ENCODE measurements around the gene CDCA3.
"Not testable (repeated sequence)": the region's sequence is repeated elsewhere in the genome, so short reads cannot be mapped to it uniquely, and the experiment has no call there.

The CDCA3 gene

GRCh38 chr12:6868211-6869048 is 17.3 kb upstream of the CDCA3 start:
- peak overlapping the region; percentile 92 for H3K27ac ChIP-seq (replicated peaks)
- no peaks in the 10 kb centered on the region for H3K27me3 ChIP-seq (ENCODE audit: insufficient read depth, poor library complexity, severe bottlenecking)
- DNase-seq (ENCODE audit: low read depth in 1 of 2, low spot score in 1 of 2), result no peak
- H3K4me3 ChIP-seq (replicated peaks; ENCODE audit: insufficient read depth, low read length), result peak overlapping the region; percentile 93
- no peak for TF ChIP-seq GABPA (IDR thresholded peaks at IDR 0.05; ENCODE audit: low read depth)
- 0 out of 2 replicates have a peak, but pooled peaks have one; percentile 1 for TF ChIP-seq POLR2AphosphoS5 (IDR thresholded peaks at IDR 0.05; ENCODE audit: low read depth)

DNA sequence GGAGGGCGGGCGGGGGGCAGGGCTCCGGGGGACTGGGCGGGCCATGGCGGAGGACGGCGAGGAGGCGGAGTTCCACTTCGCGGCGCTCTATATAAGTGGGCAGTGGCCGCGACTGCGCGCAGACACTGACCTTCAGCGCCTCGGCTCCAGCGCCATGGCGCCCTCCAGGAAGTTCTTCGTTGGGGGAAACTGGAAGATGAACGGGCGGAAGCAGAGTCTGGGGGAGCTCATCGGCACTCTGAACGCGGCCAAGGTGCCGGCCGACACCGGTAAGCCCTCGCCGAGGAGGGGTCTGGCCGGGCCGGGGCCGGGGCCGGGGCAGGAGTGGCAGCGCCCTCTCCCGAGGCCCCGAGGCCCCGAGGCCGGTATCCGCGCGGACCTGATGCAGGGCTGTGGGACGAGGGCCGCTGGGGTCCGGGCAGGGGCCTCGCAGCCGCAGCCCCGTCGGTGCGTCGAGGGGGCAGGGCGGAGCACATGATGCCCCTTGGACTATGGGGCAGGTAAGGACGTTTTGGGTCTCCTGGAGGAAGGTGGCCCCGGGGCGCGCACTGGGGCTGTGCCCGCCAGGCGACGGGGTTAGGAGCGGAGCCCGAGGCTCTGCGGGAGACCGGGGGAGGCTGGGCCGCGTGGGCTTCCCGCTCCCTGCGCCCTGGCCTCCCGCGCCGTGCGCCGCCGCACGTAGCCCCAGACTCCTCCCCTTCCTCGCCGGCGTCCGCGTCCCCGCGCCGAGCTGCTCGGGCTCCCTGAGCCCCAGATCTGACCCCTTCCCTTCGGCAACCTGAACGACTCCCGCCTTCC is 16.5 kb upstream of the CDCA3 start, which contains the start of gene TPI1:
TSS of gene TPI1 (plus strand) at position 119 of the 798 bp plus-strand sequence. CDS start at position 155, 36 bp downstream.
- TF ChIP-seq REST (IDR thresholded peaks at IDR 0.05; ENCODE audit: insufficient replicate concordance, low read depth), result peak; percentile 77
- 0 out of 2 replicates have a peak, but pooled peaks have one; percentile 0 for TF ChIP-seq SPI1 (IDR thresholded peaks at IDR 0.05; ENCODE audit: borderline replicate concordance, low read depth)
- TF ChIP-seq, protein P1, sequence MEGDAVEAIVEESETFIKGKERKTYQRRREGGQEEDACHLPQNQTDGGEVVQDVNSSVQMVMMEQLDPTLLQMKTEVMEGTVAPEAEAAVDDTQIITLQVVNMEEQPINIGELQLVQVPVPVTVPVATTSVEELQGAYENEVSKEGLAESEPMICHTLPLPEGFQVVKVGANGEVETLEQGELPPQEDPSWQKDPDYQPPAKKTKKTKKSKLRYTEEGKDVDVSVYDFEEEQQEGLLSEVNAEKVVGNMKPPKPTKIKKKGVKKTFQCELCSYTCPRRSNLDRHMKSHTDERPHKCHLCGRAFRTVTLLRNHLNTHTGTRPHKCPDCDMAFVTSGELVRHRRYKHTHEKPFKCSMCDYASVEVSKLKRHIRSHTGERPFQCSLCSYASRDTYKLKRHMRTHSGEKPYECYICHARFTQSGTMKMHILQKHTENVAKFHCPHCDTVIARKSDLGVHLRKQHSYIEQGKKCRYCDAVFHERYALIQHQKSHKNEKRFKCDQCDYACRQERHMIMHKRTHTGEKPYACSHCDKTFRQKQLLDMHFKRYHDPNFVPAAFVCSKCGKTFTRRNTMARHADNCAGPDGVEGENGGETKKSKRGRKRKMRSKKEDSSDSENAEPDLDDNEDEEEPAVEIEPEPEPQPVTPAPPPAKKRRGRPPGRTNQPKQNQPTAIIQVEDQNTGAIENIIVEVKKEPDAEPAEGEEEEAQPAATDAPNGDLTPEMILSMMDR (IDR thresholded peaks at IDR 0.05; ENCODE audit: insufficient read depth, low read length), result no peak
- peak; percentile 97 for TF ChIP-seq POLR2AphosphoS5 (IDR thresholded peaks at IDR 0.05; ENCODE audit: low read depth)
- no peak for TF ChIP-seq GABPA (IDR thresholded peaks at IDR 0.05; ENCODE audit: low read depth)
- H3K4me3 ChIP-seq (replicated peaks; ENCODE audit: insufficient read depth, low read length), result peak within 1 kb of the TSS; percentile 93
- H3K27ac ChIP-seq (replicated peaks), result peak within 1 kb of the TSS; percentile 92
- DNase-seq (ENCODE audit: low read depth in 1 of 2, low spot score in 1 of 2), result peak; percentile 79 to 82
- H3K27me3 ChIP-seq (ENCODE audit: insufficient read depth, poor library complexity, severe bottlenecking), result no peaks in the 10 kb centered on the region

GRCh38 chr12:6866920-6867412 is 15.9 kb upstream of the CDCA3 start:
- no peaks in the 10 kb centered on the region for H3K27me3 ChIP-seq (ENCODE audit: insufficient read depth, poor library complexity, severe bottlenecking)
- no peak for DNase-seq (ENCODE audit: low read depth in 1 of 2, low spot score in 1 of 2)
- peak overlapping the region; percentile 92 for H3K27ac ChIP-seq (replicated peaks)
- H3K4me3 ChIP-seq (replicated peaks; ENCODE audit: insufficient read depth, low read length), result peak overlapping the region; percentile 93
- TF ChIP-seq POLR2AphosphoS5 (IDR thresholded peaks at IDR 0.05; ENCODE audit: low read depth) (no peak), SPI1 (IDR thresholded peaks at IDR 0.05; ENCODE audit: borderline replicate concordance, low read depth) (0 out of 2 replicates have a peak, but pooled peaks have one; percentile 0)

GRCh38 chr12:6866163-6866919 is 15.3 kb upstream of the CDCA3 start:
- peak overlapping the region; percentile 93 for H3K4me3 ChIP-seq (replicated peaks; ENCODE audit: insufficient read depth, low read length)
- H3K27me3 ChIP-seq (ENCODE audit: insufficient read depth, poor library complexity, severe bottlenecking), result no peaks in the 10 kb centered on the region
- no peak for TF ChIP-seq SPI1 (IDR thresholded peaks at IDR 0.05; ENCODE audit: borderline replicate concordance, low read depth)
- TF ChIP-seq POLR2AphosphoS5 (IDR thresholded peaks at IDR 0.05; ENCODE audit: low read depth), result no peak
- TF ChIP-seq GABPA (IDR thresholded peaks at IDR 0.05; ENCODE audit: low read depth), result no peak
- no peak for TF ChIP-seq REST (IDR thresholded peaks at IDR 0.05; ENCODE audit: insufficient replicate concordance, low read depth)
- TF ChIP-seq, protein P1 (IDR thresholded peaks at IDR 0.05; ENCODE audit: insufficient read depth, low read length), result no peak
- no peak for DNase-seq (ENCODE audit: low read depth in 1 of 2, low spot score in 1 of 2)
- H3K27ac ChIP-seq (replicated peaks), result peak overlapping the region; percentile 92

GRCh38 chr12:6865307-6865706 is 14.2 kb upstream of the CDCA3 start:
- not testable (repeated sequence) for H3K4me3 ChIP-seq (replicated peaks; ENCODE audit: insufficient read depth, low read length); H3K27me3 ChIP-seq (ENCODE audit: insufficient read depth, poor library complexity, severe bottlenecking); H3K27ac ChIP-seq (replicated peaks); DNase-seq (ENCODE audit: low read depth in 1 of 2, low spot score in 1 of 2)

Data from HL-60 (cell line).